Measurements from ENCODE around the gene ACADS. TPM values are rescaled to one million over a fixed set of nuclear protein-coding genes. Genes with fewer than 3 reads are reported as not detected.

The ACADS gene
- total RNA-seq, 3 donors from 2014 or later: 84.8 to 175 (median 129) TPM

- ATAC-seq (no peak), DNase-seq (no peak)
- intact Hi-C loops (cut with DNase I, micrococcal nuclease): no loop called here
- Histone ChIP-seq H3K4me3 (no peak overlapping the region), H3K9me3 (no peaks in the 10 kb centered on the region), H3K36me3 (ENCODE audit: low read depth) (no peaks in the 10 kb centered on the region), H3K4me1 (ENCODE audit: low read depth) (no peaks in the 10 kb centered on the region)
- TF ChIP-seq CTCF (IDR thresholded peaks at IDR 0.05): no peak
Measured at GRCh38 chr12:120749256-120749655, 23.6 kb downstream of the ACADS start.

GRCh38 chr12:120750806-120751205 lies 25.2 kb downstream of the ACADS start:
- TF ChIP-seq CTCF (IDR thresholded peaks at IDR 0.05): no peak
- no peak for ATAC-seq
- no peaks in the 10 kb centered on the region for H3K4me1 ChIP-seq (ENCODE audit: low read depth)

GRCh38 chr12:120751389-120751788 lies 25.8 kb downstream of the ACADS start:
- DNase-seq: no peak
- no peak for TF ChIP-seq CTCF (IDR thresholded peaks at IDR 0.05)
- H3K4me1 ChIP-seq (ENCODE audit: low read depth): peaks cover 4% of the 10 kb centered on the region
- H3K4me3 ChIP-seq: no peak overlapping the region
- H3K9me3 ChIP-seq: peaks cover 4% of the 10 kb centered on the region
- no peaks in the 10 kb centered on the region for H3K36me3 ChIP-seq (ENCODE audit: low read depth)
- no peak for ATAC-seq
- intact Hi-C loops (cut with DNase I, micrococcal nuclease): no loop called here

More at GRCh38 chr12:120750806-120751205, 25.2 kb downstream of the ACADS start:
- DNase-seq: no peak
- intact Hi-C loops (cut with DNase I, micrococcal nuclease): no loop called here
- H3K4me3 ChIP-seq: no peak overlapping the region
- no peaks in the 10 kb centered on the region for H3K36me3 ChIP-seq (ENCODE audit: low read depth)
- peaks cover 4% of the 10 kb centered on the region for H3K9me3 ChIP-seq

GRCh38 chr12:120754792-120755191 lies 29.2 kb downstream of the ACADS start:
- H3K4me1 ChIP-seq (ENCODE audit: low read depth): peaks cover 19% of the 10 kb centered on the region
- intact Hi-C loops (cut with DNase I, micrococcal nuclease): no loop called here
- ATAC-seq (no peak), DNase-seq (no peak)
- no peak for TF ChIP-seq CTCF (IDR thresholded peaks at IDR 0.05)
- H3K9me3 ChIP-seq: peaks cover 4% of the 10 kb centered on the region
- H3K4me3 ChIP-seq: no peak overlapping the region
- no peaks in the 10 kb centered on the region for H3K36me3 ChIP-seq (ENCODE audit: low read depth)

- Histone ChIP-seq H3K4me3 (no peak overlapping the region), H3K4me1 (ENCODE audit: low read depth) (peaks cover 19% of the 10 kb centered on the region)
Measured at GRCh38 chr12:120755269-120755668, 29.6 kb downstream of the ACADS start.

More at GRCh38 chr12:120755269-120755668, 29.6 kb downstream of the ACADS start:
- Histone ChIP-seq H3K9me3 (peaks cover 4% of the 10 kb centered on the region), H3K36me3 (ENCODE audit: low read depth) (no peaks in the 10 kb centered on the region)
- intact Hi-C loops (cut with DNase I, micrococcal nuclease): no loop called here
- DNase-seq (no peak), ATAC-seq (no peak)
- TF ChIP-seq CTCF (IDR thresholded peaks at IDR 0.05): no peak
